NK-92 (cell line): Measurements from ENCODE around the gene C2orf72.
"Not testable (repeated sequence)": the region's sequence is repeated elsewhere in the genome, so short reads cannot be mapped to it uniquely, and the experiment has no call there.

ENCODE experiments used
- DNase-seq: peaks from one replicate; lab custom pipeline; 2025; ENCODE audit not compliant: unreplicated experiment; lab: John Stamatoyannopoulos, UW

Gene C2orf72

DNA sequence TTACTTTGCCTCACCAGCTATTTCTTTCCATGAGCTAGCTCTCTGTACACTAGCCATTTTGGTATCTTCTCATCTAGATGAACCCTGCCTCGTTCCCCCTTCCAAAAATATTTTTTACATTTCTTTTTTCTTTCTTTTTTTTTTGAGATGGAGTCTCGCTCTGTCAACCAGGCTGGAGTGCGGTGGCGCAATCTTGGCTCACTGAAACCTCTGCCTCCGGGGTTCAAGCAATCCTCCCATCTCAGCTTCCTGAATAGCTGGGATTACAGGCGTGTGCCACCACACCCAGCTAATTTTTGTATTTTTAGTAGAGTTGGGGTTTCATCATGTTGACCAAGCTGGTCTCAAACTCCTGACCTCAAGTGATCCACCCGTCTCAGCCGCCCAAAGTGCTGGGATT, 30.2 kb downstream of the C2orf72 start:
- not testable (repeated sequence) for DNase-seq

DNA sequence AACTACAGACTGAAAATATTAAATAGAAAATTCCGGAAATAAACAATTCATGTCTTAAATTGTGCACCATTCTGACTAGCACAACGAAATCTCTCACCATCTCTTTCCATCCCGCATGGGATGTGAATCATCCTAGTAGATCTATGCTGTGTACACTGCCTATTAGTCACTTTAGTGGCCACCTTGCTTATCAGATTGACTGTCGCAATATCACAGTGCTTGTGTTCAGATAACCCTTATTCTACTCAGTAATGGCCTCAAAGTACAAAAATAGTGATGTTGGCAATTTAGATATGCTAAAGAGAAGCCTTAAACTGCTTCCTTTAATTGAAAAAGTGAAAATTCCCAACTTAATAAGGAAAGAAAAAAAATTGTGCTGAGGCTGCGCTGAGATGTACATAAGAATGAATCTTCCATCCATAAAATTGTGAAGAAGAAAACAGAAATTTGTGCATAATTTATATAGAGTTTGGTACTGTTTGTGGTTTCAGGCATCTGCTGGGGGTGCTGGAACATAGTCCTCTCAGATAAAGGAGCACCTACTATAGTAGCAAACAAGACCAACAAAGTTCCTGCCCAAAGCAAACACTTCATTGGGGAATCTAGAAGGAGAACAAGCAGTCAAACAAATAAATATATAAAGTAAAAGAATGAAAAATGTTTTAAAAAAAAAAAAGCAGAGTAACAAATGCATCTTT, 31.4 kb downstream of the C2orf72 start:
- no peak for DNase-seq

DNA sequence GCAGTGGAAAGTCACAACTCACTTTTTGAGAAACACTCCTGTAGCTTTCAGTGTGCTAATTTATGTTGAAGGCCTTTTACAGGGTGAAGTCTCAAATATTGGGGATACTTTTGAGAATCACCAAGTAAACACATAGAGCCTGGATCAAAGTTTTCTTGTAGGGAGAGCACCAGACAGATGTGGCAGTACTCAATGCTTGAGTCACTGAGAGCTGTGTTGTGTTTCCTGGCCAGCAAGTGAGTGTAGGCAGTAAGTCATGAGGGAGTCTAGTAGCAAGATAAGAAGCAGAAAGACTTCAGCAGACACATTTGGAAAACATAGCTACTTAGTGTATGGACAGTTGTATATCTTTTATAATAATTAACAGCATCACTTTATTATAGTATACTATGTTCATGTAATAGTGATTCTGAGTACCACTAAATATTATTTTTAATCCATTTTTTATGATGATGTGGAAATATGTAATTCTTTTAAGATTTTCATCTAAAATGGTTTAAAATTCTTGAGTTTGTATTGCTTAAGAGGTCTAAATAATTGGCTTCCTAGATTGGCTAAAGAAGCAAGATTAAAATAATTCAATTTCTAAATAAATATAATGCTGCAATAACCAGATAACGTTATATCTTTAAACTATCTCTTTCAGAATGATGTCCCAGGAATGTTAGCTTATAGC, 32.2 kb downstream of the C2orf72 start:
- DNase-seq: no peak

DNA sequence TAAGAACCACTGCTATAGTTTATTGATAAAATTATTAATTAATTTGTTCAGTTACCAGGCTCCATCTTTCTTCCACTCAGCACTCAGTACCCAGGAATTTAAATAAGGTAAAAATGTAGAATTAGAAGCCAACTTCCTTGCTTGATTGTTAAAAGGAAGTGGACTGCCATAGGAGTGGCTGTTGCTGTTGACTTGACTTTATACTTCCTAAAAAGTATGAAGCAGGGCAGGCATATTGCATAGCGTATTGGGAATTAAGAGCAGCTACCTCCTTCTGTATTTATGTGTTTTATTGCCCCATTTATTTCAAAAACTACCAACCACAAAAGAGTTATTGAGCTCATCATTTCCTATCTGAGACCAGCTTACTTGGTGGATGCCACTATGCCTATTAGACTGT, 47.2 kb downstream of the C2orf72 start:
- DNase-seq: no peak

DNA sequence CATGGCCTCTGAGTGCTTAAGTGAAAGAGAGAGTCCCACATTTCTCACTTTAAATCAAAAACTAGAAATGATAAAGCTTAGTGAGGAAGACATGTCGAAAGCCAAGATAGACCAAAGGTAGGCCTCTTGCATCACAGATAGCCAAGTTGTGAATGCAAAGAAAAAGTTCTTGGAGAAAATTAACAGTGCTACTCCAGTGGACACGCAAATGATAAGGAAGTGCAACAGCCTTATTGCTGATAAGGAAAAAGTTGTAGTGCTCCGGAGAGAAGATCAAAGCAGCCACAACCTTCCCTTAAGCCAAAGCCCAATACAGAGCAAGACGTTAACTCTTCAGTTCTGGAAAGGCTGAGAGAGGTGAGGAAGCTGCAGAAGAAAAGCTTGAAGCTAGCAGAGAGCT, 51.4 kb downstream of the C2orf72 start:
- DNase-seq: no peak

DNA sequence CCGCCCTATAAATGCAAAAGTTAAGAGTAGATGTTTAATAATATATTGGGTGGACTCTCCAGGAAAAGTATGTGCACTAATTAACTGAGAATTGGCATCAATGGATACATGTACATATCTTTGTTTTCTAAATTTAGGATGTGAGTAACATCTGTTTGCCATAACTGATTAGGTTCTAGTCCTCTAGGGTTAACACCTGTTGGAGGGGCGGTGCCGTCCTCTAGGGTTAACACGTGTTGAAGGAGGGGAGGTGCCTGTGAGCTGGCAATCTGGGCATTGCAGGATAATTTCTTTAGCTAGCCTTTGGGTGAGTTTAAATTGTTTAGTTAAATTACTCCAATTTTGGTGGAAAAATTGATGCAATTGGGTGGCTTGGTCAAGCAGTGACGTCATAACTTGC, 56.6 kb downstream of the C2orf72 start:
- DNase-seq: no peak

DNA sequence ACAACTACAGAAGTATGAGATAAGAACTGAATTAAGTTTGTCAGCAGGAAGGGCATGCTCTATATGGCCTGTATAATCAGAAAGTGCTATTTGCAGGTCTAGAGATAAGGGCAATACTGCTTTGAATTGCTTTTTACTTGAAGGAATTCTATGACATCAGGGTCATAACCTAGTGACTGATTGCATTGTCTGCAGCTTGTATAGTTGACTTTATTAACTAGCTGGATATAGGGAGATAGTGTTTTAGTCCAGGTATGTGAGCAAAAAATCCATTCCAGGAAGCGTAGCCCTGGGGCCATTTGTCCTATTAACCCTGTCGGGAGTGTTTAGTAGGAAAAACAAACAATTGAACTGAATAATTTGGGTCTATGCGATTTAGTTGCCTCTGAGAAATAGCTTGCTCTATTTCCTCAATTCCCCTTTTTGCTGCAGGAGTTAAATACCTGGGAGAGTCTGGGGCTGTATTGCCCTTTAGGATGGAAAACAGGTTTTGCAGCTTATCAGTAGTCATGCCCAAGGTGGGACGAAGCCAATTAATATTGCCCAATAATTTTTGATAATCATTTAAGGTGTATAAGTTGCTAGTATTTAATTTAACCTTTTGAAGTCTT, 57.5 kb downstream of the C2orf72 start:
- DNase-seq: no peak
